BLaER1 treated with 17β-estradiol and CSF1 and Interleukin-3, amounts not matched to agents 10 nM and 100 nM (cell line): ENCODE results near the gene COL9A3.

Experiments used
- H3K27ac ChIP-seq, 11 experiments: shearing (Covaris generic); formaldehyde crosslinking; 2 replicates each; pipeline ENCODE4 v1.8.1; 2022
- H3K27me3 ChIP-seq, 11 experiments: shearing (Covaris generic); formaldehyde crosslinking; 2 replicates each; pipeline ENCODE4 v1.8.1; 2022
- H3K36me3 ChIP-seq, 11 experiments: shearing (Covaris generic); formaldehyde crosslinking; 2 replicates each; pipeline ENCODE4 v1.8.1; 2022
- H3K4me1 ChIP-seq, 10 experiments: shearing (Covaris generic); formaldehyde crosslinking; 2 replicates each; pipeline ENCODE4 v1.8.1; 2022
- H3K4me2 ChIP-seq, 11 experiments: shearing (Covaris generic); formaldehyde crosslinking; 2 replicates each; pipeline ENCODE4 v1.8.1; 2022
- H3K4me3 ChIP-seq, 10 experiments: shearing (Covaris generic); formaldehyde crosslinking; 2 replicates each; pipeline ENCODE4 v1.8.1; 2022
- H3K9ac ChIP-seq, 11 experiments: shearing (Covaris generic); formaldehyde crosslinking; 2 replicates each; pipeline ENCODE4 v1.8.1; 2022
- H3K9me3 ChIP-seq, 11 experiments: shearing (Covaris generic); formaldehyde crosslinking; replicated peaks in 1 of 11; 2 replicates each; pipeline ENCODE4 v1.8.1; 2022
- H4K20me1 ChIP-seq, 11 experiments: shearing (Covaris generic); formaldehyde crosslinking; 2 replicates each; pipeline ENCODE4 v1.8.1; 2022
- Cebpa-rat ChIP-seq, 11 experiments: shearing (Covaris generic); IDR thresholded peaks; 2 replicates each; pipeline ENCODE4 v1.8.1; 2022

The COL9A3 gene

DNA sequence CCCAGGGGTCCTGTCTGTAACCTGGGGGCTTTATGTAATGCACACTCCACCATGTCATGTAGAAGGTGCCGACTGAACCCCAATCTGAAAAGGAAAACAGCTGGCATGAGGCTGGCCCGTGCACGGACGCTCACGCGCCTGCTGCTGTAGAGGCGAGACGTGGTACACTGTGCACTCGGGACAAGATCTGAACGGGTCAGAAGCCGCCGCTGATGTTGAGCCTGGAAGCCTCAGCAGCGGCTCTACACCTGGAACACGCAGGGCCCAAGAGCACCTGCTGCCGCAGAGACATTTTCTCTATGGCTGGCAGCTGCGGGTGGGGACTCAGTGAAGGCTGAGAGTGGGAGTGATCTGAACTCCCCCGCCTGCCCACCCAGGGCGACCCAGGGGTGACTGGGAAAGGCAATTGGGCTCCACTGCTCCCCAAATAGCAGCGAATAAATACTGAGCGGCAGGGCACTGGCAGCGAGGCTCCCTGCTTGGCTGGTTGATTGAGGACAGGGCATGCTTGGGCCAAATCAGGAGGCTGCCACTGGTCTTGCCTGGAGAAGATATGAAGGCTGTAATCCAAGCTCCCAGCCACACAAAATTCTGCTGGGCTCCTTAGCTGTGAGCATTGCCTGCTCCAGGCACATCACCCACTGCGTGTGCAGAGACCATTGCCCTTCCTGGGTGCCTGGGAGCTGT lies 14.7 kb upstream of the COL9A3 start:
- Histone ChIP-seq H3K36me3 (peaks cover 40 to 59% (median 48%) of the 10 kb centered on the region in 11 experiments), H3K9ac (peak overlapping the region in 2 of 11 experiments; percentile 18 to 26; a peak in 1 of 22 replicates), H3K9me3 (no peaks in the 10 kb centered on the region), H3K27me3 (no peaks in the 10 kb centered on the region), H4K20me1 (peaks cover 12 to 65% (median 42%) of the 10 kb centered on the region in 11 experiments), H3K27ac (no peak overlapping the region), H3K4me2 (peak overlapping the region in 6 of 11 experiments; percentile 84 to 99 (median 90); a peak in 11 of 22 replicates), H3K4me3 (no peak overlapping the region), H3K4me1 (peaks cover 58 to 70% (median 66%) of the 10 kb centered on the region in 10 experiments)
- no peak for TF ChIP-seq Cebpa-rat (IDR thresholded peaks at IDR 0.05)

GRCh38 chr20:62804021-62804626 lies 12.7 kb upstream of the COL9A3 start:
- no peak for TF ChIP-seq Cebpa-rat (IDR thresholded peaks at IDR 0.05)
- H3K27ac ChIP-seq, result peak overlapping the region in 9 of 11 experiments; percentile 23 to 73 (median 62); a peak in 15 of 22 replicates
- no peaks in the 10 kb centered on the region for H3K27me3 ChIP-seq
- H3K4me3 ChIP-seq, result peak overlapping the region in 9 of 10 experiments; percentile 51 to 94 (median 61); a peak in 19 of 20 replicates
- peak overlapping the region; percentile 84 to 99 (median 91) for H3K4me2 ChIP-seq
- peaks cover 58 to 70% (median 67%) of the 10 kb centered on the region in 10 experiments for H3K4me1 ChIP-seq
- peak overlapping the region in 10 of 11 experiments; percentile 1 to 73 (median 66); a peak in 17 of 22 replicates for H3K9ac ChIP-seq
- H4K20me1 ChIP-seq, result peaks cover 31 to 65% (median 45%) of the 10 kb centered on the region in 11 experiments
- peaks cover 42 to 60% (median 55%) of the 10 kb centered on the region in 11 experiments for H3K36me3 ChIP-seq
- no peaks in the 10 kb centered on the region for H3K9me3 ChIP-seq

DNA sequence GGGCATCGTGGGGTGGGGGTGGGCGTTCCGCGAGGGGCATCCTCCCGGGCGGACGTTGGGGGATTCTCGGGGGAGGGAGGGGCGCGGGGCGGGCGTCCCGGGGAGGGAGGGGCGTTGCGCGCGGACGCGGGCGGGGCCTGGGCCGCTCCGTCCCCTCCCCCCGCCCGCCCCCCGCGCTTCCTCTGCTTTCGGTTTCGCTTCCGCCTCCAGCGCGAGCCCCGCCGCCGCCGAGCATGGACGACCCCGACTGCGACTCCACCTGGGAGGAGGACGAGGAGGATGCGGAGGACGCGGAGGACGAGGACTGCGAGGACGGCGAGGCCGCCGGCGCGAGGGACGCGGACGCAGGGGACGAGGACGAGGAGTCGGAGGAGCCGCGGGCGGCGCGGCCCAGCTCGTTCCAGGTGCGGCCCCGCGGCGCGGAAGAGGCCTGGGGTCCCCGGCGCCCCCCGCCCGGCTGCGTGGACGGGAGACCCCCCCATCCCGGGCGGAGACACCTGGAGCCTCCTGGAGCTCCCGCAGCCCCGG lies 12.2 kb upstream of the COL9A3 start, which contains the start of gene OGFR:
OGFR (plus strand) TSS at position 209 of the 528 bp plus-strand sequence; CDS start at position 234, 25 bp downstream.
- peaks cover 42 to 60% (median 55%) of the 10 kb centered on the region in 11 experiments for H3K36me3 ChIP-seq
- H3K4me2 ChIP-seq, result peak within 1 kb of the TSS; percentile 94 to 100 (median 99)
- no peak for TF ChIP-seq Cebpa-rat (IDR thresholded peaks at IDR 0.05)
- H3K27ac ChIP-seq, result peak within 1 kb of the TSS; percentile 69 to 92 (median 88)
- H3K4me3 ChIP-seq, result peak within 1 kb of the TSS; percentile 72 to 96 (median 88)
- no peaks in the 10 kb centered on the region for H3K9me3 ChIP-seq
- H3K9ac ChIP-seq, result peak within 1 kb of the TSS; percentile 86 to 97 (median 90)
- peaks cover 37 to 65% (median 45%) of the 10 kb centered on the region in 11 experiments for H4K20me1 ChIP-seq
- H3K27me3 ChIP-seq, result no peaks in the 10 kb centered on the region
- peaks cover 60 to 70% (median 67%) of the 10 kb centered on the region in 10 experiments for H3K4me1 ChIP-seq

- Histone ChIP-seq H3K27ac (peak overlapping the region; percentile 69 to 92 (median 88)), H3K9ac (peak overlapping the region; percentile 86 to 97 (median 90)), H4K20me1 (peaks cover 42 to 69% (median 50%) of the 10 kb centered on the region in 11 experiments), H3K4me2 (peak overlapping the region; percentile 94 to 100 (median 99)), H3K9me3 (no peaks in the 10 kb centered on the region), H3K36me3 (peaks cover 42 to 60% (median 55%) of the 10 kb centered on the region in 11 experiments), H3K27me3 (no peaks in the 10 kb centered on the region), H3K4me3 (peak overlapping the region; percentile 72 to 96 (median 88)), H3K4me1 (peaks cover 65 to 74% (median 71%) of the 10 kb centered on the region in 10 experiments)
- no peak for TF ChIP-seq Cebpa-rat (IDR thresholded peaks at IDR 0.05)
Observed at GRCh38 chr20:62805155-62805710, 11.6 kb upstream of the COL9A3 start.

- peak overlapping the region; percentile 86 to 97 (median 90) for H3K9ac ChIP-seq
- H3K27ac ChIP-seq, result peak overlapping the region; percentile 69 to 92 (median 88)
- peak overlapping the region; percentile 72 to 96 (median 88) for H3K4me3 ChIP-seq
- peak overlapping the region; percentile 94 to 100 (median 99) for H3K4me2 ChIP-seq
- peaks cover 42 to 60% (median 55%) of the 10 kb centered on the region in 11 experiments for H3K36me3 ChIP-seq
- H3K27me3 ChIP-seq, result no peaks in the 10 kb centered on the region
- H3K9me3 ChIP-seq, result no peaks in the 10 kb centered on the region
- no peak for TF ChIP-seq Cebpa-rat (IDR thresholded peaks at IDR 0.05)
- peaks cover 71 to 80% (median 77%) of the 10 kb centered on the region in 10 experiments for H3K4me1 ChIP-seq
- peaks cover 48 to 72% (median 56%) of the 10 kb centered on the region in 11 experiments for H4K20me1 ChIP-seq
Observed at GRCh38 chr20:62805711-62806382, 11.0 kb upstream of the COL9A3 start.

DNA sequence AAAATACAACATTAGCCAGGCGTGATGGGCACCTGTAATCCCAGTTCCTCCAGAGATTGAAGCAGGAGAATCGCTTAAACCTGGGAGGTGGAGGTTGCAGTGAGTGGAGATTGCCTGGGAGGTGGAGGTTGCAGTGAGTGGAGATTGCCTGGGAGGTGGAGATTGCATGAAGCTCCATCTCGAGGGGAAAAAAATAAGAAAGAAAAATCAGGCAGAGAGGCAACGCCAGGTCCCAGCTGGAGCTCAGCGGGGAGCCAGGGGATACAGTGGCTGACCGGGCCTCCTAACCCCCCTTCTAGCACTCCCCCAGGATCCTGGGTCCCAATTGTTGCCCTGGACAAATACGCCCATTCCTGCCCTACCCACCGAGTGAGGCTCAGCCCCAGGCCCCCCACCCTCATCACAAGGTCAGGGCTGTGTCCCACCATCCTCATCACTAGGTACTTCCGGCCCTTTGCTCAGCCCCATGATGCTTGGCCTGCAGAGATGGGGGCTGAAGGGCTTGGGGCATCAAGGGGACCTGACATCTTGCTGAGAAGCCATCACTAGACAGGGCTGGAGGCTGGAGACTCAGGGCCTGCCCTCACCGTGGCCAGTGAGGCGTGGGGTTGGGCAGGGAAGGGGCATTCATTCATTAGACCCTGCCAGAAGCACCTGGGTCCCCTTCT lies 10.3 kb upstream of the COL9A3 start:
- H3K9ac ChIP-seq, result peak overlapping the region; percentile 86 to 97 (median 90)
- H4K20me1 ChIP-seq, result peaks cover 55 to 72% (median 62%) of the 10 kb centered on the region in 11 experiments
- peak overlapping the region; percentile 72 to 96 (median 88) for H3K4me3 ChIP-seq
- peaks cover 74 to 83% (median 81%) of the 10 kb centered on the region in 10 experiments for H3K4me1 ChIP-seq
- no peak for TF ChIP-seq Cebpa-rat (IDR thresholded peaks at IDR 0.05)
- peaks cover 43 to 60% (median 55%) of the 10 kb centered on the region in 11 experiments for H3K36me3 ChIP-seq
- H3K4me2 ChIP-seq, result peak overlapping the region; percentile 94 to 100 (median 99)
- H3K9me3 ChIP-seq, result no peaks in the 10 kb centered on the region
- no peaks in the 10 kb centered on the region for H3K27me3 ChIP-seq
- peak overlapping the region; percentile 69 to 92 (median 88); a peak in 20 of 22 replicates for H3K27ac ChIP-seq

GRCh38 chr20:62807444-62808210 lies 9.2 kb upstream of the COL9A3 start:
- Histone ChIP-seq H3K27ac (peak overlapping the region in 3 of 11 experiments; percentile 69 to 91 (median 79); a peak in 3 of 22 replicates), H3K4me1 (peaks cover 75 to 81% (median 78%) of the 10 kb centered on the region in 10 experiments), H3K9ac (peak overlapping the region; percentile 12 to 97 (median 90); a peak in 15 of 22 replicates), H3K36me3 (peaks cover 55 to 67% (median 63%) of the 10 kb centered on the region in 11 experiments), H3K4me2 (peak overlapping the region; percentile 94 to 100 (median 99)), H3K4me3 (peak overlapping the region in 4 of 10 experiments; percentile 72 to 96 (median 83); a peak in 7 of 20 replicates), H3K27me3 (no peaks in the 10 kb centered on the region), H3K9me3 (no peaks in the 10 kb centered on the region), H4K20me1 (peaks cover 66 to 76% (median 73%) of the 10 kb centered on the region in 11 experiments)
- TF ChIP-seq Cebpa-rat (IDR thresholded peaks at IDR 0.05), result no peak
